ENCODE results near the gene ARMH4.

The ARMH4 gene

GRCh38 chr14:58145936-58146335 lies 6.1 kb downstream of the ARMH4 start:
- no peak for DNase-seq (ENCODE audit: low read depth)
- H3K4me3 ChIP-seq (replicated peaks; ENCODE audit: low read depth, low read length) = no peak overlapping the region
- TF ChIP-seq CTCF (IDR thresholded peaks at IDR 0.05; ENCODE audit: low read length, missing control alignments) = no peak

GRCh38 chr14:58143106-58143505 lies 8.9 kb downstream of the ARMH4 start:
- no peak overlapping the region for H3K4me3 ChIP-seq (replicated peaks; ENCODE audit: low read depth, low read length)
- no peak for DNase-seq (ENCODE audit: low read depth)
- TF ChIP-seq CTCF (IDR thresholded peaks at IDR 0.05; ENCODE audit: low read length, missing control alignments) = no peak

- no peak for TF ChIP-seq CTCF (IDR thresholded peaks at IDR 0.05; ENCODE audit: low read length, missing control alignments)
Observed at GRCh38 chr14:58141893-58142292, 10.1 kb downstream of the ARMH4 start.

GRCh38 chr14:58138714-58139482 lies 13.1 kb downstream of the ARMH4 start:
- H3K4me3 ChIP-seq (replicated peaks; ENCODE audit: low read depth, low read length) = no peak overlapping the region
- no peak for TF ChIP-seq CTCF (IDR thresholded peaks at IDR 0.05; ENCODE audit: low read length, missing control alignments)
- DNase-seq (ENCODE audit: low read depth) = no peak

More at GRCh38 chr14:58141893-58142292, 10.1 kb downstream of the ARMH4 start:
- H3K4me3 ChIP-seq (replicated peaks; ENCODE audit: low read depth, low read length) = no peak overlapping the region
- DNase-seq (ENCODE audit: low read depth) = no peak

GRCh38 chr14:58138031-58138713 lies 13.8 kb downstream of the ARMH4 start:
- no peak for TF ChIP-seq CTCF (IDR thresholded peaks at IDR 0.05; ENCODE audit: low read length, missing control alignments)

GRCh38 chr14:58133739-58134138 lies 18.3 kb downstream of the ARMH4 start:
- DNase-seq (ENCODE audit: low read depth) = peak; percentile 72
- no peak for TF ChIP-seq CTCF (IDR thresholded peaks at IDR 0.05; ENCODE audit: low read length, missing control alignments)
- H3K4me3 ChIP-seq (replicated peaks; ENCODE audit: low read depth, low read length) = no peak overlapping the region

More at GRCh38 chr14:58138031-58138713, 13.8 kb downstream of the ARMH4 start:
- no peak for DNase-seq (ENCODE audit: low read depth)
- H3K4me3 ChIP-seq (replicated peaks; ENCODE audit: low read depth, low read length) = no peak overlapping the region

Data from fibroblast of pulmonary artery (primary cell).